CD4-positive, alpha-beta T cell treated with Interleukin-15 for 1 hour (primary cell): Measurements from ENCODE around the gene BTG2.
"Not testable (repeated sequence)": the region's sequence is repeated elsewhere in the genome, so short reads cannot be mapped to it uniquely, and the experiment has no call there.

Experiments used
- DNase-seq: peaks from one replicate; pipeline ENCODE4 v3.0.0-alpha.2; 2020

Gene BTG2

GRCh38 chr1:203296460-203297073 lies 8.8 kb upstream of the BTG2 start:
- DNase-seq = no peak

- DNase-seq = peak; percentile 54
These were observed 6.2 kb upstream of the BTG2 start for GRCh38 chr1:203299169-203299568.

- DNase-seq = not testable (repeated sequence)
These were observed 5.4 kb upstream of the BTG2 start for GRCh38 chr1:203299719-203300429.

GRCh38 chr1:203300441-203301330 lies 4.6 kb upstream of the BTG2 start:
- DNase-seq = no peak

DNA sequence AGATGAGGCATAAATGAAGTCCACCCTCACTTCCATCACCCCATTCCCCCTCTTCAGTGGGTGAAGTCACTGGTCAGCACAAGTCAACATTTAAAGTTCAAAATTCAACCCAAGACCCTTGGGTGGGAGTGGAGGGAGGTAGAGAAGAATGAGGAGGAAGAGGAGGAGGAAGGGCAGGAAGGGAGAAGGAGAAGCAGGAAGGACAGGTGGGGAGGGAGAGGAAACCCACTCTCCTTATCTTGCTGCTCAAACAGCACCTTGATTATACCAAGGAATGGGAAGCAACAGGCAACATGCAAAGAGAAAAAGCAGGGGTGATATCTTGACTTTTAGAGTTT lies 4.0 kb upstream of the BTG2 start:
- DNase-seq = no peak

- DNase-seq = no peak
These were observed 2.9 kb upstream of the BTG2 start for GRCh38 chr1:203302456-203302855.

DNA sequence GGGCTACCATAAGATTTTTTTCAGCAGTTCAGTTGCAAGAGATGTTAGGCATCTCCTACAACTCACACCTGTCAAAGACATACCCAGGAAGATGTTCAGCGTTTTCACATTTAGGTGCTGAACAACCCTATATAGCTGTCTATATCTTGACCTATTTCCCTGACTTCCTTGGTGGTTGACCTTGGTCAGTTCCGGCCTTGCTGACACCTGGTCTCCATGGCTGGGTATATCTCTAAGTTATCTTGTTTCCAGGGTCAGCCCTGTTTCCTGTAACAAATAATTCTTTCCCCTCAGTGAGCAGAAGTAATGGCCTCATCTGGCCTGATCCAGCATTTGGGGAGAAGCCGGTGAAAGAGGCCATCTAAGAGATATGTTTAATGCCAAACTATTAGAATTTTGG lies 2.4 kb upstream of the BTG2 start:
- DNase-seq = no peak

- no peak for DNase-seq
These were observed 864 bp upstream of the BTG2 start for GRCh38 chr1:203304391-203304918.

DNA sequence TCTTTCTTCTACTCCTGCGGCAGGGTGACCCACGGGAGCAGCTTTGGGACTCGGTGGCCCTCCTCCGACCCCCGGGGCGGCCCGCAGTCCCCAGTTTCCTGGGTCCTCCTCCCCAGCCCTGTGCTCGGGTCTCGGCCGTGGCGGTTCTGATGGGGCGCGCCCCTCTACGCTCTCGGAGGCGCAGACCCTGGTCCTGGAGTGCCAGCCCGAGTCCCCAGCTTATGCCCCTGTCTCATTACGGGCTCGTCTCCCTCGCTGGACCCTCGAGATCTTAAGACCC lies 430 bp downstream of the BTG2 start:
- DNase-seq = no peak

DNA sequence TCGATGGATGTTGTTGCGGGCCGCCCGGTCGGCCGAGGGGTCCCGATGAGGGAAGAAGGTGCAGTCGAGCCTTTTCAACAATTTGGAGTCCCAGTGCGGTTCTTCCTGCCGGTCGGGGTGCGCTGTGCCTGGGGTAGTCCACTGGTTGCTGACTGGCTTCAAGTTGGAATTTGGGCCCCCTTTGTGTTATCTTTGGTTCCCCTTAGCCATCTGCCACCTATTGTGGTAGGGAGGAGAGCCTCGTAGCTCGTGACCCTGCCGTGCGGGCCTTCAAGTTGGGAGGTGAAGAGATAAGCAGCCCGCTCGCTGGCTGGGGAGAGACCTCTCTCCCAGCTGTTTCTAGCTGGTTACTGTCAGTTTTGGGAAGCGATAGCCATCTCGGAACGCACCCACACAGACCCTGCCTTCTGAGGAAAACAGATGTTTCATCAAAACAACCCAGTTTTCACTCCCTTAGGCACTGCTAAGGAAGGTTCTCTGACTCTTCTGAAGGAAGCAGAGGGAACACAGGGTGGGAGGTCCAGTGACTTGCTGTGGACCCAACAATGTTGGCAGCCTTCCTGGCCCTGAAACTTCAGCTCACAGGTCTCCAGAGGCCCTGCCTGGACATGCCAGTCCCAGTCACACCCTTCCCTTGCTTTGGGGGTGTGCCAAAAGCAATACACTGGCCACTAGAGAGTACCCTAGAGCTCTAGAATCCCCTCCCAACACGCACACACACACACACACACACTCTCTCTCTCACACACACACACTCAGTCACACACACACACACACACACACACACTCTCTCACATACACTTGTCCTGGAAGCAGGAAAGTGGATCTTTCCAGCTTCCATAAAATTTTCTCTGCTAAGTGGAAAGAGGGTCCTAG lies 1.0 kb downstream of the BTG2 start:
- peak; percentile 68 for DNase-seq

DNA sequence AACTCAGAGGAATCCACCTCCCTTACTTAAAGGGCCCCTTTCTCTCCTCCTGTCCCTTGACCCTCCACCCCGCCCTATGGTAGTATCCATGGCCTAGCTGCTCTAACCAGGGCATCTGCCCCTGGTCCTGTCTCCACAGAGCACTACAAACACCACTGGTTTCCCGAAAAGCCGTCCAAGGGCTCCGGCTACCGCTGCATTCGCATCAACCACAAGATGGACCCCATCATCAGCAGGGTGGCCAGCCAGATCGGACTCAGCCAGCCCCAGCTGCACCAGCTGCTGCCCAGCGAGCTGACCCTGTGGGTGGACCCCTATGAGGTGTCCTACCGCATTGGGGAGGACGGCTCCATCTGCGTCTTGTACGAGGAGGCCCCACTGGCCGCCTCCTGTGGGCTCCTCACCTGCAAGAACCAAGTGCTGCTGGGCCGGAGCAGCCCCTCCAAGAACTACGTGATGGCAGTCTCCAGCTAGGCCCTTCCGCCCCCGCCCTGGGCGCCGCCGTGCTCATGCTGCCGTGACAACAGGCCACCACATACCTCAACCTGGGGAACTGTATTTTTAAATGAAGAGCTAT lies 1.7 kb downstream of the BTG2 start:
- peak; percentile 62 for DNase-seq

DNA sequence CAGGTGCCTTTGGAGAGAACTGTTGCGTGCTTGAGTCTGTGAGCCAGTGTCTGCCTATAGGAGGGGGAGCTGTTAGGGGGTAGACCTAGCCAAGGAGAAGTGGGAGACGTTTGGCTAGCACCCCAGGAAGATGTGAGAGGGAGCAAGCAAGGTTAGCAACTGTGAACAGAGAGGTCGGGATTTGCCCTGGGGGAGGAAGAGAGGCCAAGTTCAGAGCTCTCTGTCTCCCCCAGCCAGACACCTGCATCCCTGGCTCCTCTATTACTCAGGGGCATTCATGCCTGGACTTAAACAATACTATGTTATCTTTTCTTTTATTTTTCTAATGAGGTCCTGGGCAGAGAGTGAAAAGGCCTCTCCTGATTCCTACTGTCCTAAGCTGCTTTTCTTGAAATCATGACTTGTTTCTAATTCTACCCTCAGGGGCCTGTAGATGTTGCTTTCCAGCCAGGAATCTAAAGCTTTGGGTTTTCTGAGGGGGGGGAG lies 2.4 kb downstream of the BTG2 start:
- no peak for DNase-seq

DNA sequence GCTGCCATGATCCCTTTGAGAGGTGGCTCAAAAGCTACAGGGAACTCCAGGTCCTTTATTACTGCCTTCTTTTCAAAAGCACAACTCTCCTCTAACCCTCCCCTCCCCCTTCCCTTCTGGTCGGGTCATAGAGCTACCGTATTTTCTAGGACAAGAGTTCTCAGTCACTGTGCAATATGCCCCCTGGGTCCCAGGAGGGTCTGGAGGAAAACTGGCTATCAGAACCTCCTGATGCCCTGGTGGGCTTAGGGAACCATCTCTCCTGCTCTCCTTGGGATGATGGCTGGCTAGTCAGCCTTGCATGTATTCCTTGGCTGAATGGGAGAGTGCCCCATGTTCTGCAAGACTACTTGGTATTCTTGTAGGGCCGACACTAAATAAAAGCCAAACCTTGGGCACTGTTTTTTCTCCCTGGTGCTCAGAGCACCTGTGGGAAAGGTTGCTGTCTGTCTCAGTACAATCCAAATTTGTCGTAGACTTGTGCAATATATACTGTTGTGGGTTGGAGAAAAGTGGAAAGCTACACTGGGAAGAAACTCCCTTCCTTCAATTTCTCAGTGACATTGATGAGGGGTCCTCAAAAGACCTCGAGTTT lies 3.1 kb downstream of the BTG2 start:
- DNase-seq = no peak

GRCh38 chr1:203308923-203309331 lies 3.6 kb downstream of the BTG2 start:
- DNase-seq = no peak

DNA sequence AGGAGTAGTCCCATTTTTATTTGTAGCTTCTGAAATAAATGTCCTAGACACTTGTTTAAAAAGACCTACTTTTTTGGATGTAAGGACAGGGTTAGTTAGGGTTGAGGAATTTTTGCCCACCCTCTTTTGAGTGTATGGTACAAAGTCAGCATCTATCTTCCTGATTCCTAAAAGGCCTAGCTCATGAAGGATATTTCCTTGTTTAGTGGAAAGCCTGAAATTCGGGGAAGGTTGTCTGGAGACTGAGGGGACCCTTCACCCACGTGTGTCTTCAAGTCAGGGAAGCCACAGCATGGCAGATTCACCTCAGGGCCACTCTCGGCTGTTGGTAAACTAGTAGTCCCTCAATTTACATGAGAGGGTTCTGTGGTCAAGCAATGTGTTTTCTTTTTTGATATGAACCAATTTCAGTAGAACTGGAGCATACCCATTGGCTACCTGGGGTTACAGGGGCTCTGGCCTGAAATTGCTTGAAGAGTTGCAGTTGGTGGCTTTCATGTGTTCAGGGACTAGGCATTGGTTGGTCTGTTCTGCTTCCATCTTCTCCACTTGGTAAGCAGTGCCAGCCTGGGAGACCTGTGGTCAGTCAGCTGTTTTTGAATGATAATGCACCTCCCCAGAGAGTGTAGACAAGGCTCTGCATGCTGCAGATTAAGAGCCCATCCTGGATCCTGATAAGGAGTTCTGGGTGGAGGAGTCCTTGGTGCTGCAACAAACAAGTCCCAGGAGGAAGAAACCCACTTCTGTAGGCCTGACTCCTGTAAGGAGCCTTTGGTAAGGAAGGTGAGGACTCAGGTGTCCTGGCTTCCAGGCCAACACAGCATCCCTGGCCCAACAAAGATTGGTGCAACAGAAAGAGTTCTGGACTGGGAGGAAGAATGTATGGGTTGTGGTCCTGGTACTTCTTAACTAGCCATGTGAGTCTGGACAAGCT lies 6.3 kb downstream of the BTG2 start:
- no peak for DNase-seq

DNA sequence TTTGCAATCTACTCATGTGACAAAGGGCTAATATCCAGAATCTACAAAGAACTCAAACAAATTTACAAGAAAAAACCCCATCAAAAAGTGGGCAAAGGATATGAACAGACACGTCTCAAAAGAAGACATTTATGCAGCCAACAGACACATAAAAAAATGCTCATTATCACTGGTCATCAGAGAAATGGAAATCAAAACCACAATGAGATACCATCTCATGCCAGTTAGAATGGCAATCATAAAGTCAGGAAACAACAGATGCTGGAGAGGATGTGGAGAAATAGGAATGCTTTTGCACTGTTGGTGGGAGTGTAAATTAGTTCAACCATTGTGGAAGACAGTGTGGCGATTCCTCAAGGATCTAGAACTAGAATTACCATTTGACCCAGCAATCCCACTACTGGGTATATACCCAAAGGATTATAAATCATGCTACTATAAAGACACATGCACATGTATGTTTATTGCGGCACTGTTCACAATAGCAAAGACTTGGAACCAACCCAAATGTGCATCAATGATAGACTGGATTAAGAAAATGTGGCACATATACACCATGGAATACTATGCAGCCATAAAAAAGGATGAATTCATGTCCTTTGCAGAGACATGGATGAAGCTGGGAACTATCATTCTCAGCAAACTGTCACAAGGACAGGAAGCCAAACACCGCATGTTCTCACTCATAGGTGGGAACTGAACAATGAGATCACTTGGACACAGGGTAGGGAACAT lies 8.9 kb downstream of the BTG2 start:
- not testable (repeated sequence) for DNase-seq

DNA sequence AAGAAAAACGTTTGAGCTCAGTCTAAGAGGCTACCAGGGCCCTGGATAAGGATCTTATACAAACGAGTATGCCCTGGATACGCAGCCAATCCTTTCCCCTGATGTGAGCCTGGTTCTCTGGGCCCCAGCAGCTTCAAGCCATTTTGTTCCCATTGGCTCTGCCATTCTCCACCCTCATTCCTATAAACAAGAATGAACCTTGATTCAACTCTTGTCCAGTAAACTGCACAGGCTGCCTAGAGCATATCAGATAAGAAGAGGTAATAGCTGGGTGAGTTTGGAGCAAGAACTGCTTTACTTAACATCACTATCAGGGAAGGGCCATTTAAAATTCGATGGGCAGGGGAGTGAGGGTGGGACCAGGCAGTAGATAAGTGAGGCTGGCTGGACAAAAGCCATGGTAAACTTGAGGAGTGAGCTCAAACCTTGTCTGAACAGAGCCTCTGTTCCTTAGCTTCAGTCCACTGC lies 11.3 kb downstream of the BTG2 start:
- DNase-seq = no peak

DNA sequence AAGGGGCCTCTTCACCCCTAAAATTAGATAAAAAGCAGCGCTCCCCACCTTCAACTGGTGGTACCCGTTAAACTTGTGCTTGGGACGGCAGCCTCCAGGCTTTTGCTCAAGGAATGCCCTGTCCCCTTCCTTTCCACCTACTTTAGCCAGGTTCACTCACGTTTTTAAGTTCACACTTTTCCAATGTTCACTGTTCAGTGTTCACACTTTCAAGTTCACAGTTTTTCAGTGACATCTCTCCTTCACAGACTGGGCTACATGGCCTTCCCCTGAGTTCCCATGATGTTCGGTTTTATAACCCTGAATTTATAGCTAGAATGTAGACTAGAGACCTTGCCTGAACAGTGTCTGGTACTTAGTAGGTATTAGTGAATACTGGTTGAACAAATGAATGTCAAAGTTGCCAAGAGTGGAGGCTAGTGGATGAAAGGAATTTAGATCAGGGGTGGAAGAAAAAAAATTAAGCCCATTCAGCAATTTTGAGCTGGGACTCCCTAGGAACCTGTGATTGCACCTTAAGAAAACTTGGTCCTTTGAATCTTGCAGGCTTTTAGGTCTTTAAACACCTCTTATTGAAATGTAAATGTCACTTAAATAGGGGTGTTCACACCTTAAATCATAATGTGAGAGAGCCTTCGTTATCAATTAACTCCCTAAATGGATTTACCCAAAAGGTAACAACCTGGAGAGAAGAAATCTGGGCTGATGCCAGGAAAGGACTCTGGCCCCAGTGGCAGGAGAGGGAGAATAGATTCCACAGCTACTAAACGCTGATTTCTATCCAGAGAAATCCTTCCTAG lies 12.3 kb downstream of the BTG2 start:
- no peak for DNase-seq

- DNase-seq = no peak
These were observed 12.9 kb downstream of the BTG2 start for GRCh38 chr1:203318229-203318517.
